ENCODE measurements around the gene GEMIN5. TPM values are rescaled to one million over a fixed set of nuclear protein-coding genes. Genes with fewer than 3 reads are reported as not detected.

Gene GEMIN5
- total and polyA plus RNA-seq, 2 of the 13 experiments (the other 11 are each of a cell fraction or from before 2014, with no cell fraction given) = 6.6 to 28.6 TPM

- TF ChIP-seq ZNF816 (CRISPR knock-in tag; IDR thresholded peaks at IDR 0.05; ENCODE audit: borderline replicate concordance) (0 out of 2 replicates have a peak, but pooled peaks have one; percentile 58), ZNF225 (CRISPR knock-in tag; IDR thresholded peaks at IDR 0.05) (no peak), ZBTB42 (CRISPR knock-in tag; IDR thresholded peaks at IDR 0.05) (no peak), ZNF337 (CRISPR knock-in tag; IDR thresholded peaks at IDR 0.05; ENCODE audit: borderline replicate concordance, low read depth) (no peak), ZNF136 (CRISPR knock-in tag; IDR thresholded peaks at IDR 0.05; ENCODE audit: low read depth) (no peak), BRD4 (CRISPR knock-in tag; IDR thresholded peaks at IDR 0.05) (peak; percentile 41; the same call in 1 of the 2 replicates), CENPBD1 (CRISPR knock-in tag; IDR thresholded peaks at IDR 0.05; ENCODE audit: borderline replicate concordance, low read depth) (no peak), ATF6 (CRISPR knock-in tag; conservative IDR thresholded peaks at IDR 0.05) (no peak), THYN1 (CRISPR knock-in tag; IDR thresholded peaks at IDR 0.05; ENCODE audit: borderline replicate concordance, low read depth) (no peak), MTA3 (CRISPR knock-in tag; IDR thresholded peaks at IDR 0.05) (no peak), TSC22D2 (CRISPR knock-in tag; IDR thresholded peaks at IDR 0.05; ENCODE audit: borderline replicate concordance) (no peak), ZNF256 (CRISPR knock-in tag; conservative IDR thresholded peaks at IDR 0.05) (no peak), CENPX (CRISPR knock-in tag; IDR thresholded peaks at IDR 0.05) (no peak), TBL1XR1 (IDR thresholded peaks at IDR 0.05; ENCODE audit: borderline replicate concordance, low read length, partially characterized antibody) (no peak), CAMTA2 (CRISPR knock-in tag; IDR thresholded peaks at IDR 0.05; ENCODE audit: borderline replicate concordance) (no peak), HOXA3 (CRISPR knock-in tag; IDR thresholded peaks at IDR 0.05) (peak; percentile 73), ZNF7 (CRISPR knock-in tag; IDR thresholded peaks at IDR 0.05) (peak; percentile 33; the same call in 1 of the 2 replicates), ZSCAN25 (CRISPR knock-in tag; IDR thresholded peaks at IDR 0.05) (no peak), GTF2F1 (IDR thresholded peaks at IDR 0.05; ENCODE audit: low read length) (no peak), ZNF773 (CRISPR knock-in tag; IDR thresholded peaks at IDR 0.05; ENCODE audit: borderline replicate concordance) (no peak), MXD4 (CRISPR knock-in tag; IDR thresholded peaks at IDR 0.05) (0 out of 2 replicates have a peak, but pooled peaks have one; percentile 32), BORCS8-MEF2B (CRISPR knock-in tag; IDR thresholded peaks at IDR 0.05) (no peak), XBP1 (CRISPR knock-in tag; IDR thresholded peaks at IDR 0.05) (no peak), ZNF891 (CRISPR knock-in tag; IDR thresholded peaks at IDR 0.05) (no peak)
- TF ChIP-seq, protein P1, sequence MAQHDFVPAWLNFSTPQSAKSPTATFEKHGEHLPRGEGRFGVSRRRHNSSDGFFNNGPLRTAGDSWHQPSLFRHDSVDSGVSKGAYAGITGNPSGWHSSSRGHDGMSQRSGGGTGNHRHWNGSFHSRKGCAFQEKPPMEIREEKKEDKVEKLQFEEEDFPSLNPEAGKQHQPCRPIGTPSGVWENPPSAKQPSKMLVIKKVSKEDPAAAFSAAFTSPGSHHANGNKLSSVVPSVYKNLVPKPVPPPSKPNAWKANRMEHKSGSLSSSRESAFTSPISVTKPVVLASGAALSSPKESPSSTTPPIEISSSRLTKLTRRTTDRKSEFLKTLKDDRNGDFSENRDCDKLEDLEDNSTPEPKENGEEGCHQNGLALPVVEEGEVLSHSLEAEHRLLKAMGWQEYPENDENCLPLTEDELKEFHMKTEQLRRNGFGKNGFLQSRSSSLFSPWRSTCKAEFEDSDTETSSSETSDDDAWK (CRISPR knock-in tag; IDR thresholded peaks at IDR 0.05) = no peak
- TF ChIP-seq, protein P2, sequence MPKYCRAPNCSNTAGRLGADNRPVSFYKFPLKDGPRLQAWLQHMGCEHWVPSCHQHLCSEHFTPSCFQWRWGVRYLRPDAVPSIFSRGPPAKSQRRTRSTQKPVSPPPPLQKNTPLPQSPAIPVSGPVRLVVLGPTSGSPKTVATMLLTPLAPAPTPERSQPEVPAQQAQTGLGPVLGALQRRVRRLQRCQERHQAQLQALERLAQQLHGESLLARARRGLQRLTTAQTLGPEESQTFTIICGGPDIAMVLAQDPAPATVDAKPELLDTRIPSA (CRISPR knock-in tag; IDR thresholded peaks at IDR 0.05; ENCODE audit: borderline replicate concordance) = no peak
These were observed 95.1 kb downstream of the GEMIN5 start (continued) for GRCh38 chr5:154842689-154843530.

Measured in HepG2 (cell line).